Central memory CD8-positive, alpha-beta T cell (primary cell): ENCODE measurements around the gene SLIT1.

Source experiments
- ATAC-seq: fragments of 150-1000 bp; cut with Tn5 transposase; replicated peaks from 2 replicates; pipeline ENCODE4 v1.10.0; 2022; ENCODE audit warnings: mild to moderate bottlenecking, moderate FRiP score, moderate number of reproducible peaks; ENCODE audit not compliant: poor library complexity, severe bottlenecking; ENCODE audit errors: extremely low read depth
- DNase-seq, 2 donors: peaks; one replicate each; pipeline ENCODE4 v3.0.0; 2021; ENCODE audit warnings: low spot score in 2 of 2
- H3K27ac Mint-ChIP-seq: one replicate; pipeline ENCODE4 v1.8.0; 2022; ENCODE audit warnings: low read depth, mild to moderate bottlenecking, moderate library complexity, mixed read lengths
- H3K27me3 Mint-ChIP-seq: one replicate; pipeline ENCODE4 v1.8.0; 2022; ENCODE audit warnings: mixed read lengths
- H3K36me3 Mint-ChIP-seq: one replicate; pipeline ENCODE4 v1.8.0; 2022; ENCODE audit warnings: mild to moderate bottlenecking, moderate library complexity, mixed read lengths; ENCODE audit not compliant: insufficient read depth
- H3K4me1 Mint-ChIP-seq: one replicate; pipeline ENCODE4 v1.8.0; 2022; ENCODE audit warnings: mixed read lengths
- H3K4me3 Mint-ChIP-seq: one replicate; pipeline ENCODE4 v1.8.0; 2022; ENCODE audit warnings: mild to moderate bottlenecking, moderate library complexity, mixed read lengths
- H3K9me3 Mint-ChIP-seq: one replicate; pipeline ENCODE4 v1.8.0; 2022; ENCODE audit warnings: mixed read lengths

Gene SLIT1

DNA sequence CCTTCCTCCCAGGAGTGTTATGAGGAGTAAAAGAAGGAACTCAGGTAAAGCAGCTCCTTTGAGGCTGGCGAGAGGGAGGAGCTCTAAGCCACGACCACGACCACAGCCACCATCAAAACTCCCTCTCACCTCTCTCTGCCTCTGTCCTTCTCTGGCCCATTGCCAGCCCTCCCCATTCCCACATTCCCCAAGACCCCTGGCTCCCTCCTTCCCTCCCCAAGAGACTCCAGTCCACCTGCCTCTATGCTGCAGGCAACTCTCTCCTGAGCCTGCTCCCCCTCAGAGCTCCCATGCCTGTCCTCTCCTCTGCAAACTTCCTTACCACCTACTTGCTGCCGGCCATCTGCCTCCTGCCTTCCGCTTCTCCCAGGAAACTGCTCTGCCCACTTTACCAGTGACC lies 9.5 kb downstream of the SLIT1 start:
- no peak overlapping the region for H3K4me3 Mint-ChIP-seq
- no peaks in the 10 kb centered on the region for H3K4me1 Mint-ChIP-seq
- DNase-seq = no peak
- ATAC-seq = no peak
- H3K27me3 Mint-ChIP-seq = peaks cover 35% of the 10 kb centered on the region
- H3K27ac Mint-ChIP-seq = no peak overlapping the region
- no peaks in the 10 kb centered on the region for H3K9me3 Mint-ChIP-seq
- no peaks in the 10 kb centered on the region for H3K36me3 Mint-ChIP-seq

GRCh38 chr10:97175586-97175985 lies 10.2 kb downstream of the SLIT1 start:
- Mint-ChIP-seq H3K4me3 (no peak overlapping the region), H3K36me3 (no peaks in the 10 kb centered on the region), H3K27me3 (peaks cover 37% of the 10 kb centered on the region), H3K4me1 (no peaks in the 10 kb centered on the region), H3K9me3 (no peaks in the 10 kb centered on the region), H3K27ac (no peak overlapping the region)
- DNase-seq (no peak), ATAC-seq (no peak)

- ATAC-seq (no peak), DNase-seq (no peak)
Observed at GRCh38 chr10:97174941-97175340, 10.8 kb downstream of the SLIT1 start.

DNA sequence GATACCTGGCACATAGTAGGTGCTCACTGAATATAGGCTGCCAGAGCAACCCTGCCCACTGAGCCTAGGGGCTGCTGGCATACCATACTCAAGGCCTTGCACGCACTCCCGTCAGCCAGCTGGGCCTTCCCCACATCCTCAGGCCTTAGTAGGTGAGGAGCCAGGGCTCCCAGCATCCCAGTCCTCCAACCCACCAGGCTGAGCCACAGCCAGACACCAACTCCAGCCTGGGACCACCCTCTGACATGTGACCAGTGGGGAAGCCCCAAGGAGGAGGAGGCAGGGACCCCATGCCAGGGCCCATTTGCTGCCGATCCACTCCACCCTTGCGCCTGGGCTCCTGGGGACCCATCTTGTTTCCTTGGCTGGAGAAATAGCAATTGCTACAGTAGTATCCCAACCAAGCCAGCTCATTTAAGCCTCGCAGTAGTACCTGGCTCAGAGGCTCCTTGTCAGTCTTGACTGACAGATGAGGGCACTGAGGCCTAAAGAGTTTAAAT lies 11.4 kb downstream of the SLIT1 start:
- Mint-ChIP-seq H3K4me3 (no peak overlapping the region), H3K4me1 (no peaks in the 10 kb centered on the region), H3K27ac (no peak overlapping the region), H3K9me3 (no peaks in the 10 kb centered on the region), H3K27me3 (peaks cover 39% of the 10 kb centered on the region), H3K36me3 (no peaks in the 10 kb centered on the region)
- DNase-seq = no peak
- no peak for ATAC-seq

More at GRCh38 chr10:97174941-97175340, 10.8 kb downstream of the SLIT1 start:
- Mint-ChIP-seq H3K27me3 (peaks cover 37% of the 10 kb centered on the region), H3K36me3 (no peaks in the 10 kb centered on the region), H3K9me3 (no peaks in the 10 kb centered on the region), H3K27ac (no peak overlapping the region), H3K4me1 (no peaks in the 10 kb centered on the region), H3K4me3 (no peak overlapping the region)

DNA sequence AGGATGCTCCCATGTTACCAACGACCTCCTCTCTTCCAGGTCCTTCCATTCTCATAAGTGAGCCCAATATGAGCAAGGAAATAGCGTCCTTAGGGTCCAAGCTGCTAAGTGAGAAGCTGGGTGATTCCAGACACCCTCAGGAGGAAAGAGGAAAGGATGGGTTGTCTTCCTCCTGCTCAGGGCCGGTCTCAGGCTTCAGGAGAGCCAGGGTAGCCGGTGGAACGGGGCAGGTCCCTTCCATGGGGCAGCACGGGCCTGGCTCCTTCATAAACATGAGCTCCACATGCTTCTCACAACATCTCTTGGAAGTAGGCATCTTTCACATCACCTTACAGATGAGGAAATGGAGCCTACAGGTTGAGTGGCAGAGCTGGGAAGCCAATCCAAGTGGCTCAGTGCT lies 12.7 kb downstream of the SLIT1 start:
- H3K9me3 Mint-ChIP-seq = no peaks in the 10 kb centered on the region
- no peaks in the 10 kb centered on the region for H3K4me1 Mint-ChIP-seq
- ATAC-seq (no peak), DNase-seq (no peak)
- H3K4me3 Mint-ChIP-seq = no peak overlapping the region
- H3K27ac Mint-ChIP-seq = no peak overlapping the region
- no peaks in the 10 kb centered on the region for H3K36me3 Mint-ChIP-seq
- peaks cover 39% of the 10 kb centered on the region for H3K27me3 Mint-ChIP-seq

- no peaks in the 10 kb centered on the region for H3K4me1 Mint-ChIP-seq
- ATAC-seq (no peak), DNase-seq (no peak)
- no peak overlapping the region for H3K27ac Mint-ChIP-seq
- no peaks in the 10 kb centered on the region for H3K36me3 Mint-ChIP-seq
- H3K27me3 Mint-ChIP-seq = peaks cover 37% of the 10 kb centered on the region
- no peak overlapping the region for H3K4me3 Mint-ChIP-seq
- H3K9me3 Mint-ChIP-seq = no peaks in the 10 kb centered on the region
Observed at GRCh38 chr10:97171001-97171400, 14.8 kb downstream of the SLIT1 start.

- H3K4me1 Mint-ChIP-seq = no peaks in the 10 kb centered on the region
- no peak for DNase-seq
- no peak overlapping the region for H3K4me3 Mint-ChIP-seq
- no peak for ATAC-seq
- peaks cover 32% of the 10 kb centered on the region for H3K27me3 Mint-ChIP-seq
- H3K36me3 Mint-ChIP-seq = no peaks in the 10 kb centered on the region
- H3K27ac Mint-ChIP-seq = no peak overlapping the region
- no peaks in the 10 kb centered on the region for H3K9me3 Mint-ChIP-seq
Observed at GRCh38 chr10:97169911-97170693, 15.7 kb downstream of the SLIT1 start.

- no peaks in the 10 kb centered on the region for H3K4me1 Mint-ChIP-seq
- no peak overlapping the region for H3K4me3 Mint-ChIP-seq
- ATAC-seq (no peak), DNase-seq (no peak)
- no peaks in the 10 kb centered on the region for H3K9me3 Mint-ChIP-seq
- no peaks in the 10 kb centered on the region for H3K36me3 Mint-ChIP-seq
- H3K27ac Mint-ChIP-seq = no peak overlapping the region
- H3K27me3 Mint-ChIP-seq = peaks cover 32% of the 10 kb centered on the region
Observed at GRCh38 chr10:97169063-97169462, 16.7 kb downstream of the SLIT1 start.

- Mint-ChIP-seq H3K9me3 (no peaks in the 10 kb centered on the region), H3K27ac (no peak overlapping the region), H3K27me3 (peaks cover 32% of the 10 kb centered on the region), H3K36me3 (no peaks in the 10 kb centered on the region), H3K4me1 (no peaks in the 10 kb centered on the region), H3K4me3 (no peak overlapping the region)
- no peak for DNase-seq
- no peak for ATAC-seq
Observed at GRCh38 chr10:97168645-97169044, 17.1 kb downstream of the SLIT1 start.

DNA sequence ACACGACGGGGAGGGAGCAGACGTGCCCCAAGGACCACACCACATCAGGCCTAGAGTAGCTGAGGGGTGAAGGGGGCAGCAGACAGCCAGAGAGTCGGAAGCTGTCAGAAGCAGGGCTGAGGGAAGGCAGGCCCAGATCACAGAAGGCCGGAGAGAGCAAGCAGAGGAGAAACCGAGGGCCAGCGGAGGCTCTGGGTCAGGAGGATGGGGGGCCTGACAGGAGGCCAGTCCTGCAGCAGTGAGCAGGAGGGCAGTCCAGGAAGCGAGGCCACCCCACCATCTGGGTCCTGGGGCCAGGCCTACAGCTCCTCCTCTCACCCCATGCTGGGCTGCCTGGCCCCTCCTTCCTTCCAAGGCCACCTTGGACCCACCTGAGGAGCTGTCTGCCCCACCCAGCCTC lies 20.3 kb downstream of the SLIT1 start:
- H3K27me3 Mint-ChIP-seq = peaks cover 9% of the 10 kb centered on the region
- ATAC-seq (no peak), DNase-seq (no peak)
- no peaks in the 10 kb centered on the region for H3K4me1 Mint-ChIP-seq
- H3K4me3 Mint-ChIP-seq = no peak overlapping the region
- H3K36me3 Mint-ChIP-seq = no peaks in the 10 kb centered on the region
- no peaks in the 10 kb centered on the region for H3K9me3 Mint-ChIP-seq
- no peak overlapping the region for H3K27ac Mint-ChIP-seq

GRCh38 chr10:97163781-97164501 lies 21.8 kb downstream of the SLIT1 start:
- ATAC-seq = no peak
- H3K4me1 Mint-ChIP-seq = no peaks in the 10 kb centered on the region

DNA sequence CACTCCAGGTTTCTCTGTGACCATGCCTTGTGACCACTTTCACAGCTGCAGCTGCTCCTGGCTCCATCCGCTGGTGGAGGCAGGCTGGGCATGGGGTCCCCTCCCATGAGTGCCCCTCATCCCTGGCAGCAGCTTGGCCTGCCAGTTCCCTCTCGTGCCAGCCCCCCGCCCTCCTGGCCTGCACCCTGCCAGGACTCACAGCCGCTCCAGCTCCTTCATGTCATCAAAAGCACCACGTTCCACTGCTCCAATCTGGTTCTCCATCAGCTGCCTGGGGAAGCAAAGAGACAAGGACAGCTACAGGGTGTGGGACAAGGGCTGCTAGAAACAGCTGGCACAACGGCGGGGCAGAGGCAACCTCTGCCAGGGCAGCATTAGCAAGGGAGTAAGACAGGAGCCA lies 22.6 kb downstream of the SLIT1 start:
- no peaks in the 10 kb centered on the region for H3K36me3 Mint-ChIP-seq
- DNase-seq = no peak
- no peaks in the 10 kb centered on the region for H3K4me1 Mint-ChIP-seq
- H3K9me3 Mint-ChIP-seq = no peaks in the 10 kb centered on the region
- H3K27me3 Mint-ChIP-seq = no peaks in the 10 kb centered on the region
- H3K27ac Mint-ChIP-seq = no peak overlapping the region
- no peak overlapping the region for H3K4me3 Mint-ChIP-seq
- ATAC-seq = no peak

More at GRCh38 chr10:97163781-97164501, 21.8 kb downstream of the SLIT1 start:
- no peak overlapping the region for H3K4me3 Mint-ChIP-seq
- no peak overlapping the region for H3K27ac Mint-ChIP-seq
- no peaks in the 10 kb centered on the region for H3K36me3 Mint-ChIP-seq
- no peak for DNase-seq
- no peaks in the 10 kb centered on the region for H3K9me3 Mint-ChIP-seq
- H3K27me3 Mint-ChIP-seq = no peaks in the 10 kb centered on the region
